ENCODE results near the gene SLC37A3.
"Not testable (repeated sequence)": the region's sequence is repeated elsewhere in the genome, so short reads cannot be mapped to it uniquely, and the experiment has no call there.

SLC37A3 gene

DNA sequence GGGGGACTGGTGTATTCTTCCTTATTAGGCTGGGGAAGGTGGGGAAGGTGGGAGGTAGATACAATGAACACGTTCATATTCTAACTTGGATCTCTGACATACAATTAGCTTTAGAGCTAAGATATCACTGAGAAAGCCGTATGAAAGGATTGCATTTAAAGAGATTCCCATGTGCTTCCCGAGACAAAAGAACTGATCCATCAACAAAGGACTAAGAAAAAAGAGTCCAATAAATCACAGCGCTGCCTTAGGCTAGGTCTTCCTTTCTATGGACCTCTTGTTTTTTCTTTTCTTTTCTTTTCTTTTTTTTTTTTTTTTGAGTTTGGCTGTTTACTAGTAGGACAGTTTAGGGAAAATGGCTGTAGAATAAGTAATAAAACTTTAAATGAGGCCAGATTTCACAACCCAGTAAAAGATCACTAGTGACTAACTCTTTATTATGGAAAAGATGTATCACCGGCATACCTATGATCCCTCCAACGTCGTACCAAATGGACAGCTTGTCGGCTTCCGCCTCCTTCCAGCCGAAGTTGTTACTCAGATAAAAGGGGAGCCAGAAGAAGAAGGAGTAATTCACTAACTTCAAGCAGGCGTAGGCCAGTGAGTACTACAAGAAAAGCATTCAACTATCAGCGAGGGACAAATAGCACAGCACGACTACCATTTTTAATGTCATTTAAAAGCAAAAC lies 50.0 kb downstream of the SLC37A3 start:
- DNase-seq (ENCODE audit: low read depth): no peak

DNA sequence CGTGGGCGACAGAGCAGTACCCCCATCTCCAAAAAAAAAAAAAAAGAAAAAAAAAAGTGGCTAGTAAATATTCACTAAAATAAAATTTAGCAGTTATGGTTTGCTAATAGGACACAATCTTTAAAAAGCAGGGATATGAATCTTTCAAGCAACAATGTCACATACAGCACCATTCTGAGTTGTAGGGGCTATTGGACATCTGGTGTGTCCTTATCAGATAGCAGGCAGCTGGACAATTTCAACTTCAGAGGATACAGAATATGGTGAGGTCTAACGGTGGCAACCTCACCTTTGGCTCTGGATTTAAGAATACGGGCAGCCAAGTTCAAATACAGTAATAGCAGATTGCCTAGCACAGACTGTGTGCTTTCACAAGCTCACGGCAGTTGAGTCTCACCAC lies 51.1 kb downstream of the SLC37A3 start:
- DNase-seq (ENCODE audit: low read depth): no peak

GRCh38 chr7:140345426-140345825 lies 52.9 kb downstream of the SLC37A3 start:
- no peak for DNase-seq (ENCODE audit: low read depth)

- DNase-seq (ENCODE audit: low read depth): no peak
These were observed 55.4 kb downstream of the SLC37A3 start for GRCh38 chr7:140342727-140343514.

- not testable (repeated sequence) for DNase-seq (ENCODE audit: low read depth)
These were observed 59.4 kb downstream of the SLC37A3 start for GRCh38 chr7:140338959-140339358.

GRCh38 chr7:140334341-140335057 lies 63.8 kb downstream of the SLC37A3 start:
- no peak for DNase-seq (ENCODE audit: low read depth)

- no peak for DNase-seq (ENCODE audit: low read depth)
These were observed 64.6 kb downstream of the SLC37A3 start for GRCh38 chr7:140333686-140334085.

DNA sequence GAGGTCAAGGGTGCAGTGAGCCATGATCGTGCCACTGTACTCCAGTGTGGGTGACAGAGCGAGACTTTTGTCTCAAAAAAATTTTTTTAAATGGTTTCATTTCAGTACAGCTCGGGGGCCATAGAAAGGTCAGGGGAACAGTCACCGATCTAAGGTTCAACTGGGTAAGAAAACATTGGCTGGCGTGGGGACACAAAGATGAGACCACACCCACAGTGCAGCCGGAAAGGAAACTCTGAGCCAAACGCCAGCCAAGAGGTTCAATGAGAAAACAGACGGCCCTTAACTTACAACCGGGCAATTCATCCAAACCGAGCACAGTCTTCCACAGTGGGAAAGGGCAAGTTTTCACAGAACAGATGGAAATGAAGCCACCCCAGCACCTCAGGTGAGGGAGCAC lies 65.1 kb downstream of the SLC37A3 start:
- DNase-seq (ENCODE audit: low read depth): no peak

GRCh38 chr7:140330595-140330994 lies 67.7 kb downstream of the SLC37A3 start:
- DNase-seq (ENCODE audit: low read depth): no peak

DNA sequence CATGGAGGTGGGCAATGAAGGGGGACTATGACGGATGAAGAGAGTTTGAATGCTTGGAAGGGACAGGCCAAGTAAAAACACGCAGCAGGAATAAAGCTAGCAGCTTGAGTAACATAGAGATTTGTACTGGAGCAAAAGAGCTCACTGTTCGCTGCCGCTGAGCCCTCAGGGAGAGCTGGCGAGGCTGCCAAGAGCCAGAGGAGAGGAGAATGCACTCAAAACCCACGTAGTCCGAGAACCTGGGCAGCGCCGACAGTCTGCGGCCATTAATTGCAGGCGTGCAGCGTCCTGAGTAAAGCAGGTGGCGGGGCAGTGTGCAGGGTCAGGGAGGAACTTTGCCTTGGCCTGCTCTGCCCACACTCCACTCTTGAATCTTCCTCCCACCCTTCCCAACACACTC lies 68.2 kb downstream of the SLC37A3 start:
- DNase-seq (ENCODE audit: low read depth): no peak

GRCh38 chr7:140327261-140327661 lies 71.1 kb downstream of the SLC37A3 start:
- DNase-seq (ENCODE audit: low read depth): no peak

- peak; percentile 18 for DNase-seq (ENCODE audit: low read depth)
These were observed 72.0 kb downstream of the SLC37A3 start for GRCh38 chr7:140326116-140326928.

- no peak for DNase-seq (ENCODE audit: low read depth)
These were observed 72.7 kb downstream of the SLC37A3 start for GRCh38 chr7:140325600-140325999.

DNA sequence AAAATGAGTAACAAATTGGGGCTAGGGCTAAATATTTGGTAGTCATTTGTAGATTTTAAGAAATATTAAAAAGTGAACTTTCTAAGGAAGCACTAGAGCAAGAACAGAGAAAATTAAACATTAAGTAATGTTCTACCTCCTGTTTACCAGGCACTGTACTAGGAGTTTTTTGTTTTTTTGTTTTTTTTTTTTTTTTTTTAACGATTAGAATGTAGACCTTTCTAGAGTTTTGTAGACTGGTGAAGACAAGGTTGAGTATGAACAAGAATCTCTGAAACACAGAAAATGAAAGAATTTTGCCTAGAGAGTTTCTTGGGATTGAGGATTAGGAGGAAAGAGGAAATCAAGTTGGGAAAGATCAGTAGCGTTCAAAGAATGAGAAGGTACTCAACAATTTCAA lies 73.6 kb downstream of the SLC37A3 start:
- no peak for DNase-seq (ENCODE audit: low read depth)

DNA sequence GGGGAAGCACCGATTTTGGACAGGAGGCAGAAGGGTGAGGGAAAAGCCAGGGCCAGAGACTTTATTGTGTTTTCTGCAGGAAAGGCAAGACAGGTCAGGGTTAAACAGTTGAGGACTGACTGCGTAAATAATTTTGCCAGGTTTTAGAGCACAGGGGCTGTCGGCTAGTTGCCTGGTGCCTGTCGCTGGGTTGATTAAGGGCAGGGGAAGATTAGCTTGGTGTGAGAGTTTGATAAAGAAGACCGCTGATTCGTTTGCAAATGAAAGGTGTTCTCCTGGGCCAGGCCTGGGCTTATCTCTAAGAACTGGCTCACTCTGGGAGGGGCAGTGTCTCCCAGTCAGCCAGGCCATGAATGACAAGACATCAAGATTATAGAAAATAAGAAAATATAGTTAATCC lies 75.6 kb downstream of the SLC37A3 start:
- DNase-seq (ENCODE audit: low read depth): no peak

DNA sequence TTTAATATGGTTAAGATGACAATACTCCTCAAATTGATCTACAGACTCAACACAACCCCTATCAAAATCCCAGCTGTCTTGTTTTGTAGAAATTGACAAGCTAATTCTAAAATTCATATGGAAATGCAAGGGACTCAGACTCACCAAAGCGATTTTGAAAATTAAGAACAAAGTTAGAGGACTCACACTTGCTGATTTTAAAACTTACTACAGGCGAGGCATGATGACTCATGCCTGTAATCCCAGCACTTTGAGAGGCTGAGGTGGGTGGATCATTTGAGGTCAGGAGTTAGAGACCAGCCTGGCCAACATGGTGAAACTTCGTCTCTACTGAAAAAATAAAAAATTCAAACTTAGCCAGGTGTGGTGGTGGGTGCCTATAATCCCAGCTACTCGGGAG lies 78.3 kb downstream of the SLC37A3 start:
- not testable (repeated sequence) for DNase-seq (ENCODE audit: low read depth)

- DNase-seq (ENCODE audit: low read depth): no peak
These were observed 80.3 kb downstream of the SLC37A3 start for GRCh38 chr7:140317999-140318398.

- no peak for DNase-seq (ENCODE audit: low read depth)
These were observed 80.7 kb downstream of the SLC37A3 start for GRCh38 chr7:140317597-140317996.

DNA sequence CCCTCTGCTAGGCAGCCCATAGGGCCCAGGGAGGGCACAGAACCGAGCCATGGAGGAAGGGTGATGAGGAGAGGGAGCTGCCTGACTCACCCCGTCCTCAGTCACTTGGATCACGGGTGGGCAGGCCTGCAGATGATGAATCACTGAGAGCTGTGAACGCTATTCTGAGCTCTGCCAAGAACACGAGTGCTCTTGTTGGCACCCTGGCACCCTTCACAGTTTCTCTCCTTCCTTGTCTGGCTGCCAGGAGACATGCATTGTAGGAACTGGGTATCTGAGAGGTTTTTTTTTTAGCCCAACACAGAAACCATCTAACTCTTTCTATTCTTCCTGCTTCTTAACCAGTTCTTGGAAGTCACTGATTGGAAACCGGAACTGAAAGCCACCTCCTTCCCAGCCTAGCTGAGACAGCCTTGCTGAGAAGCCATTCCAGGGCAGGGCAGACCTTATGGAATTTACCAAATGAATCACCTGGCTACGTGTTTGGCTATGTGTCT lies 82.1 kb downstream of the SLC37A3 start:
- DNase-seq (ENCODE audit: low read depth): no peak

GRCh38 chr7:140315498-140316164 lies 82.7 kb downstream of the SLC37A3 start:
- DNase-seq (ENCODE audit: low read depth): no peak

All from T follicular helper cell (primary cell).